TTC549 (cell line): Measurements from ENCODE around the gene ARHGDIA.

Experiments used
- FAIRE-seq: peaks from 2 replicates; lab custom pipeline; 2012; peaks lifted over from hg19 to GRCh38; lab: Jason Lieb, UNC

ARHGDIA gene

DNA sequence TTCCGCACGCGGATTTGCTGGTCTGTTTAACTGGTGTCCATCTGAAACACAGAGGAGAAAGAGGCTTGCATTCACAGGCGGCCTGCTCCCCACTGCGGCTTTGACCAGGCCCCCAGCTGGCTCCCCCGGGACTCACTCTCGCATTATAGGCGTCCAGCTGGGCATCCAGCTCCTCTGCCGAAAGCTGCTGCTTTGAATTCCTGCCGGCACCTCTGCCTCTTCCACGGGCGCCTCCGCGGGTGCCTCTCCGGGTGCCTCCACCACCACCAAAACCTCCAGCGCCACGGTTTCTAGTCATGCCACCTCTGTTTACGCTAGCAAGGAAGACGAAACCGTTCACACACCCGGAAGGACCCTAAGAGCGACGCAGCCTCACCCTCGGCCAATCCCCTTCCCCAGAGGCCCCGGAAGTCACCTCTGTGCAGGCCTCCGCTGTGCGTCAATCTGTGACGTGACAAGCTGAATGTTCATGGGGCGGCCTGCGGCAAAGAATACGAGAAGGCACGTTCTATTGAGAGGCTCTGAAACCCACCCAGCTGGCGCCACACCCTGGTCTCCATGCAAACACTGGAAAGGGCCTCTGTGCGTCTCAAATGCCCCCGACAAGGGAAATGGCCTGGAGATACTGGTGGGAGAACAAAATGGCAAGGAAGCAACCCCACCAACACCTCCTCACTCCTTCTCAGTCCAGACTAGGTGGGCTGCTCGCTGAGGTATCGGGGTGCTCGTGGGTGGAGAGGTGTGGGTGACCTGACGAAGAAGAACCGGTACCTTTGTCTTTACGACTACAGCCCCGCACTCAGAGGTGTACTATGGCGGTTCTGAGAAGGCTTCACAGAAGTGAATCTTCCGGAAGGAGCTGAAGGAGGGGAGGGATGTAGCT lies 17.2 kb upstream of the ARHGDIA start:
- FAIRE-seq, result no peak

DNA sequence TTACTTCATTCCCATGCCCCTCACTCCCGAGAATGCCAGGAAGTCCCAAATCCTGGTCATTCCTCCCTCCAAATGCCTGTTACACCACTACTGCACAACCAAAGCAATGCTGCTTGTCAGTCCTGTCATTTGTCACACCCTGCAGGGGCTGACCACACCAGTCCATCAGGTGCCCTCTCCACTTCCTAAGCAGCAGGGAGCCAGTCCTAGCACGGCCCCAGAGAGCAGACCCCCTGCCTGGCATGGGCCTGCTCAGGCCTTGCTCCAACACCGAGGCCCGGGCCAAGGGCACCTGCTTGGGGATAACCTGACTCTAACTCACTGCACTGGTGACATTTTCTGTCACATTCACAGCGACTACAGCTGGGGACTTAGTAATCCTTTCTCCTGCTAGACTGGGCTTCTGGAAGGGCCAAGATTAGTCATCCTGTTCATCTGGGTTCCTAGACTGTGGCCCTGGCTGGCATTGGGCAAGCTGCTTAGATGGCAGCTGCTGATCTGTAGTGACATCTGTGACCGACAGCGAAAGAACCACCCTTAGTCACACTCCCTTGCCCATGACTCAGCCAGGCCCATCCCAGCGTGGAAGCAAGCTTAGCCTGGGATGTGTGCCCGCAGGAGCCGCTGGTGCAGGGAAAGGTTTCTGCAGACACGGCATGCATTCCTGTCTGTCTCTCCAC lies 14.9 kb upstream of the ARHGDIA start:
- no peak for FAIRE-seq

DNA sequence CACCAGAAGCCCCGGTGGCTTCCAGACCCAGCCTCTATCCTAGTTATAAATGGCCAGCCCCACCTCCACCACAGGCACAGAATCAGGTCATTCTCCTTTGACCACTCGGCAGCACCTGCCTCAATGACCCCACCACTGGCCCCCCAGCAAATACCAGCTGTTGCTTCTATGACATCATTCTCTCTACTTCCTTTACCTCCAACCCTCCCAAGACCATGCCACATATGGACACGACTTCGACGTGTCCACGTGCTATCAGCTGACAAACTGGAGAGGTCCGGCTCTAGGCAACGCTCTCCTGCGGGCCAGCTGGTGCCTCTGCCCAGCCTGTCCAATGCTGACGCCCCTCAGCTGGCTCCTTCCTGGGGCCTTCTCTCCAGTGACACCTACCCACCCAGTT lies 14.3 kb upstream of the ARHGDIA start:
- FAIRE-seq, result no peak

DNA sequence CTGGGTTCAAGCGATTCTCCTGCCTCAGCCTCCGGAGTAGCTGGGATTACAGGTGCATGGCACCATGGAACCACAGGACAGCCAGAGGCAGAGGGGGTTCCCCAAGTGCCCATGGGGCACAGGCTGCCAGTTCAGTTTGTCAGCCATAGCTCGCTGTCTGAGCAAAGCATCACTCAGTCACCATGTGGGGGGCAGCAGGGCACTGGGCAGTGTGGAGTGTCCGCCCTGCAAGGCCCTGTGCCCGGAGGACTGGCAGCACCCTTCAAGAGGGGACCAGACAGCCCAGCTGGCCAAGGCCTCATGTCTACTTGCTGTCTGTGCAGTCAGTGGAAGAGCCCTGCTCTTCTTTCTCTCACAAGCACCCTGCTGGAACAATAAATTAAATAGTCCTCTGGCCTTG lies 13.8 kb upstream of the ARHGDIA start:
- FAIRE-seq, result no peak

DNA sequence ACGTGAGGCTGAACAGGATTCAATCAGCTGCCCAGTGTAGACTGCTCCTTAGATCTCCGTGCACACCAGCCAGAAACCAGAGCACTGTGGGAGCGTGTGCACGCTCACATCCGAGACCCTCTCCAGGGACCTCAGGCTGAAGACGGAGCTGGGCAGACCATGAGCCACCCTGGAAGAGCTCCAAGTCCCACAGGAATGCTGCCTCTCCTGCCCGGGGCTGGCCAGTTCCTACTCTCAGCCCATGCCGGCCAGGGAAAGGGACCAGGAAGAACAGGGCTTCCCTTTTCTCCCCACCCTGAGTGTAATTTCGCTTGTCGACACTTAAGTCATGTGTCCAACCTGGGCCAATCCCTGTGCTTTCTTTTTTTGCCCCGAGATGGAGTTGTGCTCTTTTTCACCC lies 13.4 kb upstream of the ARHGDIA start:
- FAIRE-seq, result no peak

DNA sequence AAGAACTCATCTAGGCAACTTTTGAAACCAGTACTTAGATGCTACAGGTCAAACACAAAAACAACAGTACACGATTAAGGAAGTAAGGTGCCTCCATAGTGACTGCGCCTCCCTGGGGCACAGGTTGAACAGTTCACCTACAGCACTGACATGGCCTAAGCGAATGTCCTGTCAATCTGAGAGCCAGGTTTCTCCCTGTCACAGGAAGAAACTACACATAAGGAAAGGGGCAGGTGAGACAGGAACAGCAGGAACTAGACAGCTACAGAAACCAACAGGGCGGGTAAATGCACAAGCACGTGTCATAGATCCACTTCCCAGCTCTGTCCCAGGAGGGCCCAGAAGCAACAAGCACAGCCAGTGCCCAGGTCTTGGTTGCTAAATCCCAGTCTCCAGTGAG lies 8.0 kb upstream of the ARHGDIA start:
- FAIRE-seq, result no peak

DNA sequence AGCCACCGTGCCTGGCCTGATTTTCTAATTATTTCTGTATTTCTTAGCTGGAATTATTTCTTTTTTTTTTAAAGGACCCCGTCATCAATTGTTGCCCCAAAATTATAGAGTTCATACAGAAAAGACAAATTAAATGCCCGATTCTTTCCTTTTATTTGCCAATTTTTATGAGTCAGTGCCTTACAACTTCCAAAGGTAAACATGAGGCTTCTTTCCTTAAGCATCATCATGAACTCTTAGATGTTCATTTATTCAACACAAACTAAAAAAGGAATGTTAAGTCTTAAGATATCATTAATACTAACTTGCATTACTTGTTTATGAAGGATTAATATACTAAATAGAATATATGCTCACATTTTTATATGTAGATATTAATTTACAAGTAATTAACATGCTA lies 7.2 kb upstream of the ARHGDIA start:
- no peak for FAIRE-seq

DNA sequence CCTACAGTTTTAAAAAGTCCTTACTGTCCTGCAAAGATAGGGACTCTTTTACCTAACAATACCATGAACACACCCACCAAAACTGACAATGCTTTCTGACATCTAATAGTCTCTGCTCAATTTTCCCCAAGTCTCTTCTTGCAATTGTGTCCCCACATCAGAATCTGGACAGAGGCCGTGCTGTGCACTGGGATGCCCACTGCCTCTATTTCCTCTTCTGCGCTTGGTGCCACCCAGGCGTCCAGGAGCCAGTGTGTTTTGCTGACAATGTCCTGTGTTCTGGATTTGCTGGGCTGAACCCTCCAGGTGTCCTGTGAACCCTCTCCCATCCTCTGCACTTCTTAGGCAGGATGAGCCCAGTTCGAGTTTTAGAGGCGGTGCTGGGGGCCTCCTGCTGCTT lies 6.4 kb upstream of the ARHGDIA start:
- no peak for FAIRE-seq

DNA sequence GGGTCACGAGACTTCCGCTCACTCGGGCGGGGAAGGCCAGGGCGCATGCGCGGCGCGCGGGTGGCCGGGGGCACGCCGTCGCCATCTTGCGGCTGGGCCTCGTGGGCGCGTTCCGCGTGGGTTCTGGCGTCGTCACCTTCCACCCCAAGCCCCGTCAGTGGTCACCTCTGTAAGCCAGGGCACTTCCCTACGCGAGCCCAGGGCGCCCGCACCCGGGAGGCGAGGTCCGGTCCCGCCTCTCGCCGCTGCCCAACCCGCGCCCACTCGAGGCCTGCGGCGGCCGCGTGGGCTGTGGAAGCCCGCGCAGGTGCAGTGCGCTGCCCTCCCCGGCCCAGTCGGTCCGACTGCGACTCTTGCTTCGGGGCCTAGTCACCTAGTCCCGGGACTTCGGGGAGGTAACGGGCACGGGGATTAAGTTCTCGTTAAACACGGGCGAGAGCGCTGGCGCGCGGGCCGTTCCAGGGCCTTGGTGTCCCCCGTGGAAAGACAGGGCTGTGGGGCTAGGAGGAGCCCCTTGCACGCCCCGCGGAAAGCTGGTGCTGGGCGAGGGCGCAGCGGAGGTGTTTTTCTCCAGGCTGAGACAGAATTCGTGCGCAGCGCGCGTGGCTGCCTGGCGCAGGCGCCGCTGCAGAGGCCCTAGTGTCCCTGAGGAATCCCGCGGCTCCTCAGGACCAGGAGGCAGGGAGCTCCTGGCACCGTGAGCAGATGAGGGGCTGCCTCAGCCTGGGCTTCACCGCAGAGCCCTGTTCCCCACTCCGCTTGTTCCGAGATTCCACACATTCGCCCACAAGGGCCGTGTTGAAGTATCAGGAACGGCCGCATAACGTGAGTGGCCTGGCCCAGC lies 472 bp upstream of the ARHGDIA start:
- FAIRE-seq, result no peak

DNA sequence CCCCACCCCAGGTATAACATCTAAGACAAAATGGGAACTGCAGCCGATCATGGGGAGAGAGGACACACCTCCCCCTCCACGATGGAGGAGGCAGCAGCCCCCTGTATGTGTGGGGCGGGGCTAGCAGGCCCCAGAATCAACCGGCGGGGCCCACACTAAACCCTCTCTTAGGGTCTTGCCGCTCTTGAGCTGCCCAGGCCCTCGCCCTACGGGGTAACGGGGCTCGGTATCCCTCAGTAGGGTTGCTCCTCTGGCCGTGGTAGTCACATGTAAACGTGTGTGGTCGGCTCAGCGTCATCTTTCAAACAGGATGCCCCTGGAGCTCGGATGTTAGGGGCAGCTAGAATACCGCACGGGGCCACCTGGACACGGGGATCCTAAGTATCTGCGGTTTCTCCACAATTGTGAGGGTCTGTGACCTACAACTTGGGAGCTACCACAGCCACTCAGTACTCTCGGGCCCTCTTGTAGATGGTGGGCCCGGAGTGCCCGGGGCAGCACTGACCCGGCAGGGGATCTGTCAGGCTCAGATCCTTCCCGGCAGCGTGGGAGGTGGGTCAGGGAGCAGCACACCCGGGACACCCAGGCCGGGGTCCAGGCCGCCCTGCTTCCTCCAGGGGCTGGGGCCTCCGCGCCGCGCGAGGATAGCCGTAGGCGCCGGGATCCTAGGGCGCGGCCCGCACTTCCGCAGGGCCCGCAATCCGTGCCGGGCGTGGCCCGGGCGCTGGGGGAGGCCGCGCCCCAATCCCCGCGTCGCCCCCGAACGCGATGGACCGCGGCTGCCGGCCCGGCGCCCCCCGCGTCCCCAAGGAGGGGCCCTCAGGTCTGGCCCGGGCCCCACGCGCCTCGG lies 781 bp downstream of the ARHGDIA start:
- no peak for FAIRE-seq

DNA sequence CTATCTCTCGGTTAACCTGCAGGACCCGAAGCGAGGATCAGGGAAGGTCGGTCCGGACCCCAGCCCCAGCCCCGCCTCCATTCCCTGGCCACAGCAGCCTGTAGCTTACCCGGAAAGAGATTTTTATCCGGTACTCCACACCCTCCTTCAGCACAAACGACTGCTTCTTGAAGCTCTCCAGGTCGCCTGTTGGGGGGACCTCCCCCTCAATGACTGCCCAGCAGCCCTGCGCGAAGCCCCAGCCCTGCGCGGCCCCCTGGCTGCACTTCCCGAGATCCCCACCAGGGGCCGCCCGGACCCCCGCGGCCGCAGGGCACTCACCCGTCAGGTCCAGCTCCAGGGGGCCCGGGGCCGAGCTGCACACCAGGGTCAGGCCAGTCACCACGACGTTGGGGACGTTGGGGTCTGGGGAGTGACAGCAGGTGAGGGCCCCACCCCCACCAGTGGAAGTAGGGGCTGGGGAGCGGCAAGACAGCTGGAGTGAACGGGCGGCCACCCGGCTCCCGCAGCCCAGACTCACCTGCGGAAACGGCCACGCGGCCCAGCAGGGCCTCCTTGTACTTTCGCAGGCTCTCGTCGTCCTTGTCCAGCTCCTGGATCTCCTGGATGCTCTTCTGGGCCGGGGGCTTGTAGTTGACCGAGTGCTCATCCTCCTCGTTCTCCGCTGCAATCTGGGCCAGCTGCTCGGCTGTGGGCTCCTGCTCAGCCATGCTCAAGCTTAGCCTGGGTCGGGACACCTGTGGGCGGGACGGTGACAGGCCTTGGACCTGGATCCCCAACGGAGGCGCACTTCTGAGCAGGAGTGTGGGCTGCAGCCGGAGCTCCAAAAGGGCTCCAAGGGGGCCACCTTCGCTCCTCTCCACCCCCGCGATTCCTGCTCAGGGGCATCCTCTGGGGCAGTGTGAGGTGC lies 1.7 kb downstream of the ARHGDIA start:
- no peak for FAIRE-seq

DNA sequence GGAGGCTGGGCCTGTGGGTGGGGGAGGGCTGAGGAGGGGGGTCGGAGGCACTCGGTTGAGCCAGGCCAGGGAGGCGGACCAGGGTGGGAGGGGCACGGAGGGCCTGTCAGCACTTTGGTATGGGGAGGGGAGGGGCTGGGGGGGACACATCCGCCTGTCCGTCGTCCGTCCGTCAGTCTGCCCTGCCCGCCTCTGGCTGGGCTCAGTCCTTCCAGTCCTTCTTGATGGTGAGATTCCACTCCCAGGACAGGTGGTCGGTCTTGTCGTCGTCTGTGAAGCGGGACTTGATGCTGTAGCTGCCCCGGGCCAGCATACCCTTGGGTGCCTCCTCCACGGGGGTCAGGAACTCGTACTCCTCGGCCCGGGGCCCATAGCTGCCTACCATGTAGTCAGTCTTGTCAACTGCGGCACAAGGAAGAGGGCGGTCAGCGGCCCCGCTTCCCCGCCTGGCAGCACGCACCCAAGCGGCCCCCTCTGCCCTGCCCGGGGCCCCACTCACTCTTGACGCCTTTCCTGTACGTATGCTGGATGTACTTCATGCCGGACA lies 2.4 kb downstream of the ARHGDIA start:
- no peak for FAIRE-seq

DNA sequence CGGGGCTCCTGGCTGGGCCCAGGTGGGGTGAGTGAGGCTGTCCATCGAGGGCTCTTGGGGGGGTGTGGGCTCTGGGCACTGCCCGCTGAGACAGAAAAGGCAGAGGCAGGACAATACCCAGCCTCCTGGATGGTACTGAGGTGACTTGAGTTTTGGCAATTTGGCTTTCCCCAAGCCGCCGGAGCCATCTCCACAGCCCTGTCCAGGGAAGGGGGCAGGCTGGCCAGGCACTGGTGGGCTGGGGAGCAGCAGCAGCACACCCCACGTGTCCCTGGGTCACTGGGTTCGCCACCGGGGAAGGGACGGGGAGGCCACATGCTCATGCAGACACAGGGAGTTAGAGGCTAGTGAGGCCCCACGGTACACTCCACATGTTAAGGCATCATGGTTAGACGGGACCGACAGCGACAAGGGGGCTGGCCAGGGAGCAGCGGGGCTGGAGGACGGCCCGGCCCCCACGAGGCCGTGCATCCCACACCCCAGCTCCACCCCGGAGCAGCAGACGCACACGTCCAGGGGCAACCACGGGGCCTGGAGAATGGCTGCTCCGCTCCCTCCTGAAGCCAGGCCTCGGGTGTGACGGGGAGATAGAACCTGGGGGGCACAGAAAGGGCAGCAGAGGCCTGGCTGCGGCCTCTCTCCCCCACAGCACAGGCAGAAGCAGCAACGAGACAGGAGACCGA lies 3.0 kb downstream of the ARHGDIA start:
- no peak for FAIRE-seq

DNA sequence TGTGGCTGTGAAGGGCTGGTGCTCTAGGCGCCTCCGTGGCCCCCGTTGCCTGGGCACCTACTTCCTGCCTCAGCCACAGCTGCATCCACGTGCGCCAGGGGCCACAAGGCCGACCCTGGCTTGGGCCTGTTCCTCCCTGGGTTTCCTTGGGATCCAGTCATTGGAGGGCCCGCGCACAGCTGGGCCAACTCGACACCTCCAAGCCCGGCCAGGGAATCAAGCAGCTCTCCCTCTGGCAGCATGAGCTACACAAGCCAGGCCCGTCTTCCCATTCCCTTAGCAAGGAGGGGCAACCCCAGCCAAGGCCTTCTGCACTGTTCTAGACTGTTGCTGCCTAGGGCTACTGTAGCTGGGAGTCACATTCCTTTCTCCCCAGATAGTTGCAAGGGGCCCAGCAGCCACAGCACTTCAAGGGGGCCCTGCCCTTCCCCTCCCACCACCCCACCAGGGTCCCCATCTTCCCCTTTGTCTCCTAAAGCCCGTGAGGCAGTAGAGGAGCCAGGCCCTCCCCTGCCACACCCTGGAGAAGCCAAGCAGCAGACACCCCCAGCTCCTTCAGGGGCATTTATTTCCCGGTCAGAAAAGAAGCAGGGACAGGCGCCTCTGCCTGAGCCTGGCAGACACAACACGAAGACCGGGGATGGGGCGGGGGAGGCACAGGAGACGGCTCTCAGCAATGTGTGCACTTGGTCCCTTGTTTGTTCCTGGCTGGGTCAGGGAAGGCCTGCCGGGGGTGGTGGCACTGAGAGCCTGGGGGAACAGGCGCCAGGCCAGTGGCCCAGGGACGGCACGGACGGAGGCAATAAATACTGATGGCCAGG lies 3.8 kb downstream of the ARHGDIA start:
- FAIRE-seq, result no peak

DNA sequence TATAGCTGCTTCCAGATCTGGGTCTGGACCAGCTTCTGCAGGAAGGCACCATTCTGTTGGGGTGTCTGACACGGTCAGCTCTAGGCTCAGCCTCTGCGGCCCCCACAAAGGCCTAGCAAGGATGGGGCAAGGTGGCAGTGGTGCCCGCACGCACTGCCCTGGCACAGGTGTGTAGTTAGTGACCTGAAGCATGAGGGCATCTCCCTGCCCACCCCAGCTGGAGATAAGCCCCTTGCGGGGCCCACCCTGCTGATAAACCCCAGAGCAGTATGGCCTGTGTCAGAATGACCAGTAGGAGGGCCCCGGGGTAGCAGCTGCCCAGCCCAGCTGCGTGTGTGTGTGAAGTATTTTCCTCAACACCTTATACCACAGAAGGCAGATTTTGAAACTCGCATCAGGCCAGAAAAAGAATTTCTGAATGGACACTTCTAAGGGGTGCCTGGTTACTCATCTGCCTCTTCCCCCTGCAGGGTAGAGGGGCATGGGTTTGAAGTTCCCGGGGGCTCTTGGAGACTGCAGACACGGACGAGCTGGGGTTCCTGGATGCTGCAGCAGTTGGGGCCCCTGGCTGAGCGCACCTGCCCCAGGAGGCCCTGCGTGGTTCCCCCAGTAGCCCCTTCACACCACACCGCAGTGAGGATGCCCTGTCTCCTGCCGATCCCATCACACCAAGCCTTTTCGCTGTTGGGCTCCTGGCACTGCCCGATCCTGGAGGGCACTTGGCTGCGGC lies 4.5 kb downstream of the ARHGDIA start:
- FAIRE-seq, result no peak

DNA sequence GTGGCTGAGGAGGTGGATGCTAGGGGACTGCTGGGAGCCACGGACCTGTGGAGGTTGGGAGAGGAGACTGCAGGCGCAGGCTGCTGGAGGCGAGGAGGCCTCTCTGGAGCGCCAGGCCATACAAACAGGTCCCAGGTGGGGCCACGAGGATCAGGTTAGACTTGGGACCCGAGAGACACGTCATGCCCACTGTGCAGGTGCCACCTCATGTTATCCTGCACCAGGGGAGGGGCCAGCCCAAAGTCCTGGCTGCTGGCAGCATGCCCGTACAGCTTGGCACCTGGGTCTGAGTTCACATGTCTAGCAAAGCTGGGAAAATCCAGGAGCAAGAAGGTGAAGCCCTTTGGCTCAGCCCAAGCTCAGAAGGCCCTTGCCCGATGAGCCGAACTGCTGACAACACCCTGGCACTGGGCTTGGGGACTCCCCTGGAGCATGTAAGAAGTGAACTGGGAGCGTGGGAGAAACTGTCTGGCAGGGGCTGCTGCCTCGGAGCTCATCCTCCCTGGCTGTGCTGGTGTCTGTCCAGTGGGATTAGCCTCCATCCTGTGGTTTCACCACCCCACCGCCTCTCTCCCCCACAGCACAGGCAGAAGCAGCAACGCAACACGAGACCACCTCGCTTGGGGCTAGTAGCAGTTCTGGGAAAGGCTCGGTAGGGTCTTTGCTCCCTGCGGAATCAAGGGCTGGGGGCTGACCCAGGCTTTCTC lies 5.3 kb downstream of the ARHGDIA start:
- FAIRE-seq, result no peak

DNA sequence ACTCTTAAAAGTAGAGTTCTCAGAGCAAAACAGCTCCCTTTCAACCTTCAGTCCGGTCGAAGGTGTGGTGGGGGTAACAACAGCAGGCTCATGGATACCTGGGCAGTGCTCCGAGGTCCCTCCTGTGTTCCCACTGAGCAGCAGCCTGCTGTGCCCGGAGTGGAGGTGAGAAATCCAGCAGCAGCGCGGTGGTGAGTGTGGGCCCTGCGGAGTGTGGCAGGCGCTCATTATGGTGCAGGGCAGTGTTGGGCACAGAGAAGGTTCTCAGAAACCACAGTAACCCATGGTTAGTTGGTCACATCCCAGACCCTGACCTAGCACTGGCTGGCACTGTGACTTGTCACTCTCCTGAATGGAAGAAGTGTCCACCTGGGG lies 5.8 kb downstream of the ARHGDIA start:
- FAIRE-seq, result no peak
